AG10803 (cell line): ENCODE results near the gene PPM1H.
A peak's percentile ranks its signal among the peaks of the same experiment; 100 is the strongest.

ENCODE experiments used
- DNase-seq: peaks from one replicate; pipeline ENCODE4 v3.0.0; 2010; ENCODE audit warnings: low read depth
- H3K4me3 ChIP-seq: 2 replicates; pipeline ENCODE4 v1.5.1; 2011; ENCODE audit warnings: mild to moderate bottlenecking, low read length, control low read depth
- TF ChIP-seq, protein P1 (sequence below): conservative IDR thresholded peaks from 2 replicates; pipeline ENCODE4 v1.5.1; 2011; ENCODE audit warnings: mild to moderate bottlenecking, low read length, control low read depth, inconsistent platforms

PPM1H gene

DNA sequence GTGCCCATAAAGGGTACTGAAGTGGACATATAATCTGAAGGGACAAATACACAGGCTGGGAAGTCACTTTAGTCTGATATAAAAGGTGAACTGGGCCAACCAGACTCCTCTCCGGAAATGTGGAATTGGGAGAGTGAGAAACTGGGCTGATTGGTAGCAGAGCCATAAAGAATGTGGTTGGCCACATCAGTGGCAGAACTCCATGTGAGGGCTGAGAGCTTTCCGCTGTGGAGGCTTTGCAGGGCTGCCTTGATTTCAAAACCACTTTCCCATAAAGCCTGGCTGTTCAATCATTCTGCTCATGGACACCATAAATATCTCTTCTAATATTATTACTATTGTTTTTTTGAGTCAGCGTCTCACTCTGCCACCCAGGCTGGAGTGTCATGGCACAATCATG, 248.0 kb downstream of the PPM1H start:
- TF ChIP-seq, protein P1, sequence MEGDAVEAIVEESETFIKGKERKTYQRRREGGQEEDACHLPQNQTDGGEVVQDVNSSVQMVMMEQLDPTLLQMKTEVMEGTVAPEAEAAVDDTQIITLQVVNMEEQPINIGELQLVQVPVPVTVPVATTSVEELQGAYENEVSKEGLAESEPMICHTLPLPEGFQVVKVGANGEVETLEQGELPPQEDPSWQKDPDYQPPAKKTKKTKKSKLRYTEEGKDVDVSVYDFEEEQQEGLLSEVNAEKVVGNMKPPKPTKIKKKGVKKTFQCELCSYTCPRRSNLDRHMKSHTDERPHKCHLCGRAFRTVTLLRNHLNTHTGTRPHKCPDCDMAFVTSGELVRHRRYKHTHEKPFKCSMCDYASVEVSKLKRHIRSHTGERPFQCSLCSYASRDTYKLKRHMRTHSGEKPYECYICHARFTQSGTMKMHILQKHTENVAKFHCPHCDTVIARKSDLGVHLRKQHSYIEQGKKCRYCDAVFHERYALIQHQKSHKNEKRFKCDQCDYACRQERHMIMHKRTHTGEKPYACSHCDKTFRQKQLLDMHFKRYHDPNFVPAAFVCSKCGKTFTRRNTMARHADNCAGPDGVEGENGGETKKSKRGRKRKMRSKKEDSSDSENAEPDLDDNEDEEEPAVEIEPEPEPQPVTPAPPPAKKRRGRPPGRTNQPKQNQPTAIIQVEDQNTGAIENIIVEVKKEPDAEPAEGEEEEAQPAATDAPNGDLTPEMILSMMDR, result no peak
- peak; percentile 89 for DNase-seq
- H3K4me3 ChIP-seq, result no peak overlapping the region

DNA sequence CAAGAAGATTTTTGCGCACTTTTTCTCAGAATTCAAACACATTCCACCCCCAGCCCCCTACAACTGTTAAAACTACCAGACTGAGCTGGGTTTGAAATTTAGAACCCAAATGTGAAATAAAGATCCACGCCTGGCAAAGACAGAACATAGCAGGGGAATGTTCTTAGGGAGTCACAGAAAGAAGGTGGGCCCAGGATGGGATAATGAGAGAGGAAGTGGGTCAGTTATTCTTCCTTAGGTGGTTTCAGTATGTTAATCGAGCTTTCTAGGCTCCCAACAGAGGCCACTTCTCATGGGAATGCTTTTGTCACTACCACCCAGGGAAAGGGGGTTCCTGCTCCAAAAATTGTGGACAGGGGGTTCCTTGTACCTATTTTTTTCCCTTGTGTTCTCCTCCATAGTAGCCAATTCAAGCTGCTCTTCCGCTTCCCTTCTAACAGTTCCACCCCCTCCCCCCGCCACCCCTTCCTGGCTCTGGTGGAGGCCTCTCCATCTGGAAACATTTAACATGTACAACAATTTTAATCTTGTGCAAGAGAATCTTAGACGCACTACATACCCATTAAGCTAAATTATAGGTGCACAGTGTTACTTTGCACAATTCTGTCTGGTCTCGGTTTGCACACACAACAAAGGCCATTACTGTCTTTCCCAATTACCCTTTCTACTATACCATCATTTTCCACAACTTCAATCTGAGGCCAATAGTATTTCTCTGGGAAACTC, 250.2 kb downstream of the PPM1H start:
- peak; percentile 97 for DNase-seq
- TF ChIP-seq, protein P1, result no peak
- peak overlapping the region; percentile 7 for H3K4me3 ChIP-seq

DNA sequence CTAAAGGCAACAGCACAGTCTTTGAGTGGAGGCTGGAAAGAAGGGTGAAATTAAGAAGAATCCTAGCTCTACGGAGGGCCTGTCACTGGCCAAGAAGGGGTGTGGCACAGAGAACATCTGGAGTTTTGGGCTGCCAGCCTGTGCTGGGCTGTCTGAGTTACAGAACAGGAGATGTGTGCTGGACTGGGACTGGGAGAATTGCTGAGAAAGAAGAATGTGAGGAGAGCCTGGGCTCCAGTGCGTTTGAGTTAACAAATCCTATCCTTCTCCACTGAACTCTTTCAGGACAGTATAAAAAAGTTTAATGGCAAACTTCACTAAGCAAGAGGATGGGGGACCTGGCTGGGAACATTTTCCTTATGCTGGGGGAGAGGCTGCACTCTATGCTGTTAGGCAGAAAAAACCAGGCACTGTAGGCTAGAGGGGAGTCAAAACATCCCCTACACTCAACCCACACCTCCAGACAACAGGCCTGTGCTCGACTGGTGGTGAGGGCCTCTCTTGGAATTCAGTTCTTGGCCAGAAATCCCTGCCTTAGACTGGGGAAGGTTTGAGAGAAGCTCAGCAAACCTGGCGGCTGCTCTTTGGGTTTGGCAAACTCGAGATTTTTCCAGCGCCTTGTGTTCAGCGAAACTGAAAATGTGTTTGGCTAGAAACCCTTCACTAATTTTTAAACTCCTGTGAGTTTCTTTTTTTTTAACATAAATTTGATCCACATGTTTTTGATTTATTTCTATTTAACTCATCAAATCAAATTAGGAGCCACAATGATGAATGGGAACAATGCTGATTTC, 251.0 kb downstream of the PPM1H start:
- H3K4me3 ChIP-seq, result no peak overlapping the region
- DNase-seq, result peak; percentile 97
- TF ChIP-seq, protein P1, result no peak

DNA sequence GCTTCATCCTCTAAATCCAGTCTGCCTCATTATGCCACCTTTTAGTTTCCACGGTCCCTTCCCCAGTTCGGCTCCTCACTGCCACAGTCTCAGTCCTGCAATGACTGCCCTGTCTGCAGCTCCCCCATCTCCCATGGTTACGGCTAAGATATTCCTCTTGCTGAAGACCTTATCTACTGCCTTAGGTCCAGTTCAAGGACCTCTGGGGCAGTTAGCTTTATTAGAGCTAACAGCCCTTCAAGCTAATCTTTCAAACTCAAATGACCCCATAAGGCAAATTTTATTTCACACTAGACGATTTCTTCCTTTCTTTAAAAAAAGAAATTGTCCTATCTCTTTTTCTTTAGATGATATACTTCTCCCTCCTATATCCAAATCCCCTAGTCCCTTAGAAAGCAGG, 253.6 kb downstream of the PPM1H start:
- no peak for DNase-seq
- H3K4me3 ChIP-seq, result no peak overlapping the region
- TF ChIP-seq, protein P1, result no peak

DNA sequence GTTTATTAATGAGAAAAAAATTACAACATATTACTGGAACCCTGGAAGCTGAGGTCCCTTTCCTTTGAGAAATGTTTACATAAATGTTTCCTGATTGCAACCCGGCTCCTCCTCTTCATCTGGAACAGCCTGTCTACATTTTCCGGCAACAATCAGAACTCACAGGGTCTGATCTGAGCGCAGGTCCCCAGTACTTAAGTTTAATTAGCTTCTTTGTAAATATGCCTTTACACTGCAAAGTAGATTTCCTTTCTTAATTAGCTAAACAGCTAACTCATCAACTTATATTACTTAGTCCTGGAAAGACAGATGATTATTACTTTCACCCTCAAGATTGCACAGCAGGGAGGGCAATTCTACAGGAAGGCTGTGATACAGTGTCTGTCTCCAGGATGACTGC, 255.3 kb downstream of the PPM1H start:
- no peak overlapping the region for H3K4me3 ChIP-seq
- DNase-seq, result no peak
- TF ChIP-seq, protein P1, result no peak

DNA sequence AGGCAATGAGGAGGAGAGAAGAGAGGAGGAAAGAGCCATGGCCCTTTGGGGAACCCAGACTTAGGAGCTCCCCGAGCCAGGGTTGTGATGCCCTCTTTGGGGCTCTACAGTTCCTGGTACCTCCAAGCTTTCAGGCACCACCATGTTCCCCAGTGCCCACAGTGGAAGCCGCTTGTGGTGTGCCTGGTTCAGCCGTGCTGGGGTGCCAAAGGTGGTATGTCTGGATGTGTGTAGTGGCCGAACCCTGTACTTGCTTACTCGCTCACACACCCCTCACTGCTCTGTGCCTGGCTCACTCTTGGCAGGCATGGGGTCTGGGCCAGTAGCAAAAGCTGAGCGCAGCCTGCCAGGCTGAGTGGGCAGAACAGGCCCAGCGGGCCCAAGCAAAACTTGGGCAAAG, 257.6 kb downstream of the PPM1H start:
- TF ChIP-seq, protein P1, result no peak
- H3K4me3 ChIP-seq, result no peak overlapping the region
- DNase-seq, result no peak
